Amygdala (tissue), 56 donors: ENCODE data around the gene SLC15A4.
A peak's percentile ranks its signal among the peaks of the same experiment; 100 is the strongest.
"Not testable (repeated sequence)": the region's sequence is repeated elsewhere in the genome, so short reads cannot be mapped to it uniquely, and the experiment has no call there.

Experiments used
- DNase-seq, 56 donors: peaks; one replicate each; lab custom pipeline; 2025; lab: John Stamatoyannopoulos, UW

The SLC15A4 gene

GRCh38 chr12:128846671-128847070 is 22.9 kb upstream of the SLC15A4 start:
- DNase-seq = not testable (repeated sequence)

GRCh38 chr12:128844031-128844635 is 20.4 kb upstream of the SLC15A4 start:
- DNase-seq = no peak

GRCh38 chr12:128843538-128843937 is 19.8 kb upstream of the SLC15A4 start:
- no peak for DNase-seq

- DNase-seq = no peak
Measured at GRCh38 chr12:128842579-128842978, 18.8 kb upstream of the SLC15A4 start.

GRCh38 chr12:128840862-128841468 is 17.2 kb upstream of the SLC15A4 start:
- peak in 1 of 56 donors; percentile 14 for DNase-seq

- DNase-seq = not testable (repeated sequence)
Measured at GRCh38 chr12:128839885-128840284, 16.1 kb upstream of the SLC15A4 start.

GRCh38 chr12:128833418-128833817 is 9.7 kb upstream of the SLC15A4 start:
- no peak for DNase-seq

GRCh38 chr12:128830505-128830893 is 6.7 kb upstream of the SLC15A4 start:
- DNase-seq = no peak

GRCh38 chr12:128829861-128830504 is 6.2 kb upstream of the SLC15A4 start:
- DNase-seq = peak in 3 of 56 donors; percentile 13 to 45 (median 35)

- DNase-seq = no peak
Measured at GRCh38 chr12:128827724-128828123, 4.0 kb upstream of the SLC15A4 start.

- DNase-seq = no peak
Measured at GRCh38 chr12:128825835-128826234, 2.1 kb upstream of the SLC15A4 start.

- peak in 4 of 56 donors; percentile 39 to 72 (median 50) for DNase-seq
Measured at GRCh38 chr12:128823216-128823915, 392 bp downstream of the SLC15A4 start.

GRCh38 chr12:128820723-128821432 is 2.9 kb downstream of the SLC15A4 start:
- peak in 19 of 56 donors; percentile 16 to 72 (median 34) for DNase-seq

GRCh38 chr12:128820253-128820652 is 3.5 kb downstream of the SLC15A4 start:
- no peak for DNase-seq

GRCh38 chr12:128819293-128820144 is 4.2 kb downstream of the SLC15A4 start:
- no peak for DNase-seq

GRCh38 chr12:128818065-128819022 is 5.4 kb downstream of the SLC15A4 start:
- DNase-seq = no peak

- DNase-seq = peak in 22 of 56 donors; percentile 13 to 57 (median 34)
Measured at GRCh38 chr12:128817111-128818015, 6.4 kb downstream of the SLC15A4 start.

- no peak for DNase-seq
Measured at GRCh38 chr12:128816643-128816920, 7.2 kb downstream of the SLC15A4 start.
